Amniotic epithelial cell (primary cell): ENCODE data around the gene TRPT1.
A peak's percentile ranks its signal among the peaks of the same experiment; 100 is the strongest.
"Not testable (repeated sequence)": the region's sequence is repeated elsewhere in the genome, so short reads cannot be mapped to it uniquely, and the experiment has no call there.

Source experiments
- DNase-seq: peaks from one replicate; pipeline ENCODE4 v3.0.0-alpha.2; 2010; ENCODE audit warnings: low read depth

TRPT1 gene

DNA sequence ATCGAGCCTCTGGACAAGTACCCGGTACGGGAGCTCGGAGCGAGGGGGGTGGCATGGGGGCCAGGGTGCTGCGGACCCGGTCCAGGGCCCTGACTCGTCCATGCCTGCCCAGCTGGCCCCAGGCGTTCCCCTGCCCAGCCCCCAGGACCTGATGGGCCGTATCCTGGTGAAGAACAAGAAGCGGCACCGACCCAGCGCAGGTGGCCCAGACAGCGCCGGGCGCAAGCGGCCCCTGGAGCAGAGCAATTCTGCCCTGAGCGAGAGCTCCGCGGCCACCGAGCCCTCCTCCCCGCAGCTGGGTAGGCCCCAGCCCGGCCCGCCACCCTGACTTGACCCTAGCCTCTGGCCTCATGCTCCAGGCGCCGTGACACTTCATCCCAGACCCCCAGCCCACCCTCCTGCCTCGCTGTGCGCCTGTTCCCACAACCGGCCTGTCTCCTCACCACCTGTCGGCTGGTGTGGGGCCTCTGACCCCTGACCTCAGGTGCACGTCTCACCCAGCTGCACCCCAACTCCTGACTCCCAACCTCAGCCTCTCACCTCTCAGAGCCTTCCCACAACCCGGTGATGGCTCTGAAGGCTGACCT is 33.1 kb upstream of the TRPT1 start:
- no peak for DNase-seq

DNA sequence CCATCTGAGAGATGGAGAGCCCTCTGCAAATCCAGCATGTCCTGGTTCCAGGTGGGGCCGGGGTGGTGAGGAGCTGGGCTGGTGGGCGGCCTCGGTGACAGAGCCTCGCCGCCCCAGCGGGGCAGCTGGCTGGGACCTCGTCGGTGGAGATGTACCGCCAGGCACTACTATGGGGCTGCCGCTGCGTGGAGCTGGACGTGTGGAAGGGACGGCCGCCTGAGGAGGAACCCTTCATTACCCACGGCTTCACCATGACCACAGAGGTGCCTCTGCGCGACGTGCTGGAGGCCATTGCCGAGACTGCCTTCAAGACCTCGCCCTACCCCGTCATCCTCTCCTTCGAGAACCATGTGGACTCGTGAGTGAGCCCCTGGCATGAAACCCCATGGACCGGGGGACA is 32.4 kb upstream of the TRPT1 start:
- DNase-seq, result no peak

DNA sequence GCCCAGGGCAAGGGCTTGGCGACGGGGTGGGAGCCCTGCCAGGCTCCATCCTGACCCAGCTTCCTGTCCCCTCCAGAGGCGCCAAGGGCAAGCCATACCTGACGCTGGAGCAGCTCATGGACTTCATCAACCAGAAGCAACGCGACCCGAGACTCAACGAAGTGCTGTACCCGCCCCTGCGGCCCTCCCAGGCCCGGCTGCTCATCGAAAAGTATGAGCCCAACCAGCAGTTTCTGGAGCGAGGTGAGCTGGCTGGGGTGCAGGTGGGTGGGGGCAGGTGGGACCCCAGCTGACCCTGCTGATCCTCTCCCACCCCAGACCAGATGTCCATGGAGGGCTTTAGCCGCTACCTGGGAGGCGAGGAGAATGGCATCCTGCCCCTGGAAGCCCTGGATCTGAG is 30.3 kb upstream of the TRPT1 start:
- no peak for DNase-seq

DNA sequence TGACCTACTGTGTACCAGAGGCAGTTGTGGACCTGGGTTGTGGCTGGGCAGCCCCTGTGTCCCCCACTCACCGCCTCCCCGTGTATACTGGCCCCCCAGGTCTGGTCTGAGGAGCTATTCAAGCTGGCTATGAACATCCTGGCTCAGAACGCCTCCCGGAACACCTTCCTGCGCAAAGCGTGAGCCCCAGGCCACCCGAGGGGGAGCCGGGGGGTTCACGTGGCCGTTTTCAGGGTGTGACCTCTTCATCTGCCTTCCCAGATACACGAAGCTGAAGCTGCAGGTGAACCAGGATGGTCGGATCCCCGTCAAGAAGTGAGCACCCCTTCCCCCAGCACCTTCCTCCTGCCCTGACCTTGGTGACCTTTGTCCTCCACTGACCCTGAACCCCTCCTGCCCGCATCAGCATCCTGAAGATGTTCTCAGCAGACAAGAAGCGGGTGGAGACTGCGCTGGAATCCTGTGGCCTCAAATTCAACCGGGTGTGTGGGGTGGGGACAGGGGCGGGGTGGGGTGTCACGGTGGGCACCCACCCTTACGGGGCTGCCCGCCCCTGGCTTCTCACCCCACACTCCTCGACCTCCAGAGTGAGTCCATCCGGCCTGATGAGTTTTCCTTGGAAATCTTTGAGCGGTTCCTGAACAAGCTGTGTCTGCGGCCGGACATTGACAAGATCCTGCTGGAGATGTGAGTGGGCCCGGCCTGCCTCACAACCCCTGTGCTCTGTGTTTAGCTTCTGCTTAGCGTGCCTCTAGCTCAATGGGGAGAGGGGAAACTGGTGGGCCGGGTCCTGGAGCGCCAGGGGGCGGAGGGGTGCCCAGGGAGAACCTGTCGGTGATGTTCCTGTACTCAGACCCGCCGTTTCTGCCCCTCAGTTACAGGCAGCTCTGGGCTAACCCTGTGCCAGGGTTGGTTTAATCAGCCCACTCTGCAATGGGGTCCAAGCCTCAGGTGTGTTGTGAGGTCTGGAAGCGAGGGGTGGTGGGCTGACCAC is 29.4 kb upstream of the TRPT1 start:
- no peak for DNase-seq

DNA sequence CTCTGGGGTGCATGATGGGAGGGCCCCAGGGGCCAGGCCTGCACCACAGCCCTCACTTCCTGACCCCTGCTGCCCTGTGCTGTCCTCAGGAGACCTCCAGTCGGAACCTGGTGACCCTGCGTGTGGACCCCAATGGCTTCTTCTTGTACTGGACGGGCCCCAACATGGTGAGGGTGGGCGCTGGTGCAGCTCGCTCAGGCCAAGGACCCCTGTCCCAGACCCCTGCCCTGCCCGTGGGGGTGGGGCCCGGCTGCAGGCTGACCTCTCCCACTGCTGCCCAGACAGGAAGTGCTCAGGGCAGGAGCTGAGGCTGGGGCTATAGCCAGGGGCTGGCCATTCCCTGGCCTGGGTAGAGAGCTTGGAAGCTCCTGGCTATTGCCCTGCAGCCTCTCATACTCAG is 28.3 kb upstream of the TRPT1 start:
- no peak for DNase-seq

DNA sequence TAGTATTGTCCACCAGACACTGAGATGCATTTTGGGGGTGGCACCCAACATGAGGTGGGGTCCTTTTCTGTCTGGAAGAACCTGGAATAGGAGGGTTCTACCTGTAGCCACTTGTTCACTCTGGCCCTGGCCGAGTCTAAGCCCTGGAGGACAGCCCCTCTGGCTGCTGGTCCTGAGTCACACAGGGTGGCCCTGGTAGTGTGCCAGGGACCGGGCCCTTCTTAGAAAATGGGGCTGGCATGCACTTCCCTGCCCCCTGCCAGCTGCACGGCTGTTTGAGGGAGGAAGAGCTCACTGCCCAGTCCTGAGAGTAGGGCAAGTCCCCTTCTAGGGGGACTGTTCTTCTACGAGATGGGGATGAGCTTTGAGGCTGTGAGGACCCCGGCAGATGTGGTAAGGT is 27.5 kb upstream of the TRPT1 start:
- DNase-seq, result no peak

DNA sequence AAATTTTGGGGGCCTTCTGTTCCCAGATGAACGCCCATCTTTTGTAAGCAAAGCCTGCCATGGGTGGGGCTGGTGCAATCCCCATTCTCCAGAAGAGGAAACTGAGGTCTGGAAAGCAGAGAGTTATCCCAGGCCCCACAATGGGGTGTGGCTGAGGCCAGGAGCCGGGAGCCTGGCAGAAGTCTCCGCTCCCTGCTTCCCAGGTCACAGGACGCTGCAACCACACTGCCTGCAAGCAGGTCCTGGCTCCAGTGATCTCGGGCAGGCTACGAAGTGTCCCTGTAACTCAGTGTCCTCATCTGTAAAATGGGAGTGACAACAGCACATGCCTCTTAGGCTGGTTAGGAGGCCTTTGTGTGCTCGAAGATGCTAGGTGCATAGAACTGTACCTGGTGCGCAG is 27.1 kb upstream of the TRPT1 start:
- no peak for DNase-seq

DNA sequence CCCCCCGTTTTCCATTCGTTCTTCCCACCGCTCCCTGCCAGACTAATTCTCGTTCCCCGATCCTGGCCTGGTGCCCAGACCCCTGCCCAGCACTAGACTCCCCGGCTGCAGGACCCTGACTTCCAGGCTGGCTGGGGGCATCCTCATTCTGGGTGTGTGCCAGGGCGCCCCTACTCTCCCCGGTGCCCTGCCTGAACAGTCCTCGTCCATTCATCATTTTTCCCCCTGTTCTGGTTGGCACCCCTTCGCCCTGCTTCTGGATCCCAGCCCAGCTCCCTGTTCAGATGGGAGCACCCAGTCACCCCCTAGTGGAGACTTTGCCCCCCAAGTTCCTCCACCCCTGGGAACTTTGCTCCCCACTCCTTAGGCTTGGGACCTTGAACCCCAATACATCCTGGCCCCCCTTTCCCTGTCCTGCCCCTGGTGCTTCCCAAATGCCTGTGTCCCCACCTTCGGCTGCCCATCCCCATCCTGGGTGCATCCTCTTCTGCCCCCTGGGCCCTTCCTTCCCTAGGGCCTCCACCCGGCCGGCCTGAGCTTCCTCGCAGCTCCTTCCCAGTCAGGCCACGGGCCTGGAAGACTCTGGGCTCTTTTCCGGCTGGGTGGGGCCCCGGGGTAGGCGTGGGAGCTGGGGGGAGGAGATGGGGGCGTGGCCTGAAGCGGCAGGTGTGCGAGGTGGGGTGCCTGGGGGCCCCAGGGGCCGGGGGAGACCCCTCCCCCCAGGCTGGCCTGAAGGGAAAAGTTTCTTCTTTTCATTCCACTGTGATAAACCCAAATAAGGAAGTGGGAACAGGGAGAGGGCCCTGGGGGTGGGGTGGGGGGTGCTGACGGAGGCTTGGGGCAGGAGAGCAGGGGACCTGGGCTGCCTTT is 26.3 kb upstream of the TRPT1 start:
- DNase-seq, result no peak

DNA sequence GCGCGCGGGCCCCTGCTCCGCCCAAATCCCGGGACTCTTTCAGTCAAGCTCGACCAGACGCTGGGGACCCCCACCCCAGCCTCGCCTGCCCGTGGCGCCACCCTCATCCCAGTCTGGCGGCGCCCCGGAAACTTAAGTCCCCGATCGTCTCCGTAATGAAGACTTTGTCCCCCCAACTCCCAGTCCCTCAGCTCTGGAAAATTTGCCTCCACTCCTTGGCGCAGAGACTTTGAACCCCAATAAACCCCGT is 25.7 kb upstream of the TRPT1 start:
- no peak for DNase-seq

DNA sequence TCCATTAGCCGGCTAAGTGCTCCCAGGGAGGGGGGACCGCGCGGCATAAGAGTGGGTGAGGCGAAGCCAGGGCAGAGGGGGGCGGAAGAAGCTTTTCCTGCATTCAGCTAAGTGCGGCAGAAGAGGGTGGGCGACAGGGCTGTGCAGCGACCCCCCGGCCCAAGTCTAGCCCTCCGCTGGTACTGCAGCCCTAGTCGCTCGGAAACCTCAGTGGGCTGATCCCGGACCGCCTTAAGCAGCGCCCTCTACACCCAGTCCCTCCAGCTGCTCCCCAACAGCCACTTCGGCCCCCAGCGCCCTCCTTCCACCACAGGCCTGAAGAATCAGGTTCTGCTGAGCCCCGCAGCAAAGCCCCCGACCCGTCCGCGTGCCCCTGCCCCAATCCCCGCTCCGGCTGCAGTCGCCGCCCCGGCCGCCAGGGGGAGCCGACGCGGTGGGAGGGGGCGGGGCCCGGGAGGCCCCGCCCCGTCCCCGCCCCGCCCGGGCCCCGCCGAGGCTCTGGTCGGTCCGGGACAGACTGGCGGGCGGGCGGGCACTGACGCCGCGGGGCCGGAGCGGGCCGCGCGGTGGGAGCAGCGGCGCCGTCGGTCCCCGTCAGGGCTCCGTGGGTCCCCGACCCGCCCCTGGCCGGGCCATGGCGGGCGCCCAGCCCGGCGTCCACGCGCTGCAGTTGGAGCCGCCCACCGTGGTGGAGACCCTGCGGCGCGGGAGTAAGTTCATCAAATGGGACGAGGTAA is 25.2 kb upstream of the TRPT1 start, which contains the start of gene PLCB3:
Gene PLCB3 (plus strand): TSS at position 515 of the 737 bp plus-strand sequence. CDS start 120 bp downstream, at position 635.
- no peak for DNase-seq

DNA sequence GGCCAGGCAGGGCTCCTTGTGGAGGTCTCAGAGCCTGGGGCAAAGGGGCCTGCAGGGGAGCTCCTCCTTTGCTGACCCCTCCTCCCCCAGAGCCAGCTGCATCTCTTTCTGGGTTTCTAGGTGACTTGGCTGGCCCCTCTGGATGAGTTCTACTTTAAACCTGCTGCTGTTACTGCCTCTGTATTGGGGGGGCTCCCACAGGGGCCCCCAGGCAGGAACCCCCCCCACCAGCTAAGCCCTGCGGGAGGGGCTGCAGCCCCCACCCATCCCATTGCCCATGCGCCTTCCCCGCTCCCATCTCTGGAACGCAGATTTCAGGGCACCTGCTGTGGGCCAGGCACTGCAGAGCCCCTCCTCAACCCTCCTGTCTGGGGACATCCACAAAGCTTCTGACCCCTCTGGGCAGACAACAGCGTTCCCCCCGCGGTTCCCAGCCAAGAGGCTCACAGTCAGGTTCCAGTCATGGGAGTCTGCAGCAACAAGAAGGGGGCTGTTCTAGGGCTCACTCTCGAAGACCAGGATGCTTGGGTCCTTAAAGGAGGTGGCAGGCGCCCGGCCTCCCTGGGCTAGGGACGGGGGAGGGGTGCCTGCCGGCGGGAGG is 24.5 kb upstream of the TRPT1 start:
- no peak for DNase-seq

DNA sequence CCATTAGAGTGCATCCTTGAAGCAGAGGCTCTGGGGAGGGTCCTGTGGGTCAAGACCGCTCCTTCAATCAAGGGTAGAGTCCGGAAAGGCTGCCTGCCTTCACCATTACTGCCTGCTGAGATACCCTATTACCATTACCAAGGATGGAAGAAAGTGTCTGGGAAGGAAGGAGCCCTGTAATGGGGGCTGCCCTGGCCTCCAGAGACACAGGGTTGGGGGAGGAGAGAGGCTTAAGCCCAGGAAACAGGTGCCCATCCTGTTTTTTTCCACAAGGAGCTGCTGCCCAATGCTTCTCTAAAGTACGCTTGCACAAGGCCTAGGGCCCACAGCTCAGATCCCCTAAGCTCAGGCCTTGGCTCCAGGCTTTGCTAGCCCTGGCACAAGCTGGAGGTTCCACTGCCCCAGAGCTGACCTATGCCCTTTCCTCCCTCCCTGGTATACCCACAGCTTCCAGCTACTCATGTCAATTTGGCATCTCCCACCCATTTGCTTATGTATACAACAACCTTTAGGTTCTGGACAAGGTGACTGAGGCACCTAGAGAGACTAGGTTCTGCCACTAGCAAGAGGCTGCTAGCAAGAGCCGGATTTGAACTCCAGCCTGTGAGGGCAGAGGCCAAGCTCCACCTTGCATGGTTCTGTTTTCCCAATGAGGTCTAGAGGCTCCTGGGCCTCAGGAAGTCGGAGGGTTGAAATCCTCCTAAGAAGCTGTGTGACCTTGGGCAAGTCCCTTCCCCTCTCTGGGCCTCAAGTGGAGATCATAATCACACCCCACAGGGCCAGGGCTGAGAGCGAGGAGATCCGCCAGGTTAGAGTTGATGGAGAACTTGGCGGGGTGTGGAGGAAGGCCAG is 23.8 kb upstream of the TRPT1 start:
- no peak for DNase-seq

DNA sequence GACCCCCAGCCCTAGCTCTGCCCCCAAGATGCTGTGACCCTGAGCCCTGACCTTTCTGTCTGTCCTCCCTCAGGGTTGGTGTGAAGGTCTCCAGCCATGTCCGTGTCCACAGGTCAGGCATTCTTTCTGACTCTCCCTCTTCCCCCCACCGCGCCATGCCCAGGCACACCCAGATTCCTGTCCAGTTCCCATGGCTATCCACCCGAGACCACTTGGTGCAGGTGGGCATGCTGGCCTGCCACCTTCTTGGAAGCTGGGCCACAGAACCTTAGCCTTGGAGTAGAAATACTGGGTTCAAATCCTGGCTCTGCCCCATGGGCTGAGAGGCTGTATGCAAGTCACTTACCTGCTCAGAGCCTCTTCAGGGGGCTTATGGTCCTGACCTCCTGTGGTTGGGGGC is 23.1 kb upstream of the TRPT1 start:
- no peak for DNase-seq

DNA sequence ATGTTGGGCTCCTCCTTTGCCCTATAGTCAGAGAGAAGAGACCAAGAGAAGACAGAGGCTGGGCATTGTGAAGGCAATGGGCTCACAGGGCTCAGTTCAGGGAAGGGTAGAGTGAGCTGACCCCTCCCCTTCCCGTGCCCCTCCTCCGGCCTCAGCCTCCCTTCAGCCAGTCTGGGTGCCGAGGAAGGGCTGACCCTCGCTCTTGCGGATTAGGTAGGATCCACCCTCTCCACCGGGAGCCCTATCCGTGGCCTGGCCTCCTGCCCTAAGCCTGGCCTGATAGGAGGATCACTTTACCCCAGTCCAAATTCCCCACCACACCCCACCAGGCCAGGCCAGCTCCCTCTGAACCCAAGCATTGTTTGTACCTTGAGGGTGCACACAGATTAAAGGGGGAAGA is 22.6 kb upstream of the TRPT1 start:
- DNase-seq, result no peak

DNA sequence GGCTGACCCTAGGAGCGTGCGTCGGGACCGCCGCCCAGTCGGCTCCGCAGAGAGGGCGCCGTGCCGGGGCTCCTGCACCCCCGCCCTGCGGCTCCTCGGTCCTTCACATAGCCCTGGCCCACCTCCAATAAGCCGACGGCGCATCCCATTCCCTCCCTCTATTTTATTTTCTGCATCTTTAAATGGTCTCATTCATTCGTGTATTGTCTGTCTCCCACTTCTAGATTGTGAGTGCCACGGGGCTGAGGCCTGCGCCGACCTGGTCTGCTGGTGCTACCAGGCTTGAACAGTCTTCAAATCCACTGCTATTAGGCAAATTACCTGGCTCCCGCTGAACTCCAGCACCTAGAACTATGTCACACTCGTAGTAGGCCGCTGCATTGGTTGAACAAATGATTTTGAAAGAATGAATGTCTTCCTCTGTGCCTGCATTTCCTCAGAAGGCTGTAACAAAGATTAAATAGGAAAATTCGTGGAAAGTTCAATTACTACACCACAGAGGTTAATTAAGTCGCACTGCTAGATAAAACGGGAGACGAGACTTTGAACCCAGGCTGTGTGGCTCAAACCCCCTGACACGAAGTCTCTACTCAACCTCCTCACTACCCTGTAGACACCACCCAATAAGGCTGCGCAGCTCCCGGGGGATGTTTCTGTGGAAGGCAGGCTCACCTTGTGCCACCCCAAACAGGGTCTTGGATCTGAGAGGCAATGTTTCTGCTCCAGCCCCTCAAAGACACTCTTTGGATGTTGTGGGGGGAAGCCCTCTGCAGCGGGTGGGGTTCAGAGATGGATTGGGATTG is 21.9 kb upstream of the TRPT1 start:
- no peak for DNase-seq

DNA sequence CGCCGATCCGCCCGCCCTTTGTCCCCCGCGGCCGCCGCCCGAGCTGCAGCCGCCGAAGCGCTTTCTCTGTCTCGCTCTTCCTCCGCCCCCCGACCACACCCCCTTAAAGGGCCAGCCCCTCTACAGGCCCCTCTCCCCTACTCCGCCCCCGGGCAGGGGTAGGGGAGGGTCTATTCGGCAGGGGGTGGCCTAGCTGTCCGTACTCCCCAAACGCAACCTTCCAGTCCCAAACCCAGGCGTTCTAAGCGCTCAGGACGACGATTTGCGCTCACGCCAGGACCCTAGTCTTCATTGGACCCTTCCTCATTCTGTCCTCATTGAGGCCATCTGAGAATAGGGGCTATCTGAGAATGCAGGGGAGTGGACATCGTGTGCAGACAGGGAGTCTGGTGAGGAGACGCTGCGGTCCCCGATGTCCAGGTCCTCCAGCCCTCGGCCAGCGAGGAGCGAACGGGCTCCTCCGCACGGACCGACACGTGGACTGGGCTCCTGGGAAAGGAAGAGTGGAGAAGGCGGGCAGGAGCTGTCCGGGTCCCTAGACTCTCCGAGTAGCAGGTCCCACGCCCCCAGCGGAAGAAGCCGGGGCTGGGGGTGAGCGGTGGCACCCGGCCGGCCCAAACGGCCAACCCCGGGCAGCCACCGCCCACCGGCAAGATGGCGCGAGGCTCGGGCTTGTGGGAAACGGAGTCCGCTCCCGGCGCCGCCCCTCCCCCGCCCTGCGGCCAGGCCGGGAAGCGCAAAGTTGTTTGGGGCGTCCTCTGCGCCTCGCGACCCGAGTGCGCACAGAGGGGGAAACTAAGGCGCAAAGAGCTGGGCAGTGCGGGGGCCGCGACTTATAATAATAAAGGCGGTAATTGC is 21.1 kb upstream of the TRPT1 start, which contains the start of gene PPP1R14B:
Gene PPP1R14B (minus strand): TSS at position 73 of the 858 bp plus-strand sequence. CDS start 270 bp downstream, outside the sequence.
- peak; percentile 73 for DNase-seq

DNA sequence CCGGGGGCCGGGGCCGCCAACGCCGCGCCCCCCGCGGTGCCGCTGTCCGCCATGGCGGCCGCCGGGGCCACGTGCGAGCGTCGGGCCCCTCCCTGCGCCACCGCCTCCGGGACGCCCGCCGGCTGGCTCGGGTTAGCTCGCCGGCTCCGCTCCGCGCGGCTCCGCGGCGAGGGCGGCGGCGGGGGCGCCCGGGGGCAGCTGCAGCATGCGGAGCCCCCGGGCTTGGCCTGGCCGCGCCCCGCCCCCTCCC is 20.6 kb upstream of the TRPT1 start:
- DNase-seq, result not testable (repeated sequence)

DNA sequence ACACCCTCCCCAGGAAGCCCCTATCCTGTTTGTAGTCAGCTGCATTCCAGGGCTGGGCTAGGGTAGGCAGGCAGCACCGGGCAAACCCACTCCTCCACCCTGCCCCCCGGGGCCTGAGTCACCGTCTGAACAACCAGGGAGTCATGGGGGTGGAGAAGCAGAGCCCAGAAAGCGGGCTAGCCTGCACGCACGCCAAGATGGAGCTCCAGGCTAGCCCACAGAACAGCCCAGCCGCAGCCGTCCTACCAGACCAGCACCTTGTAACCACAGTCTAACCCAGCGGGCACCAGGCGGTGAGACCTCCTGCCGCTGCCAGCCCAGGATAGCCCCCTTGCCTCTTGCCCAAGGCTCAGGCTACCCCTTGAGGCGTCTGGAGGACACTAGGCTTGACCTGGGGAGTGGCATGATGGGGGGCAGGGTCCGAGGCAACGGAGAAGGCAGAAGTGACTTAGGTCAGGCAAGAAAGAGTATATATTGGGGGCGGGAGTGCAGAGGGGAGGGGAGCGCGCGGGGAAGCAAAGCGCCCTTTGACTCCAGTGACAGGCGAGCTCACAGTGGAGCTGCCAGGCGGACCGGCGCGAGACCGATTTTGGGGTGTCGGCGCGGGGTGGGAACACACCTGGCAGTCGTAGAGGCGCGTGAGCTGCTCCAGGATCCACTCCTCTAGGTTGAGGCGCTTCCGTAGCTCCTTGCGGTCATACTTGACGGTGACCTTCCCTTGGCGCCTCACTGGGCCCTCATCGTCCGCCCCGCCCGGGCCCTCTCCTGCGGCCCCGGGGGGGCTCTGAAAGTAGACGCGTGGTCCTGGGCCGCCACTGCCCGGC is 20.0 kb upstream of the TRPT1 start:
- peak; percentile 88 for DNase-seq
